Esophagus muscularis mucosa (tissue), 4 donors: ENCODE measurements around the gene IPO9.

Source experiments
- CTCF ChIP-seq, 3 experiments: fragments of 200-600 bp in 2 of 3; fragments of 450-650 bp in 1 of 3; sonication (generic) in 2 of 3; IDR thresholded peaks; one replicate each; pipeline ENCODE4 v1.5.1; 2017 to 2019; ENCODE audit warnings: antibody characterized with exemption in 3 of 3, mild to moderate bottlenecking in 2 of 3, moderate library complexity in 1 of 3
- EP300 ChIP-seq: sonication (generic); formaldehyde crosslinking; IDR thresholded peaks from one replicate; pipeline ENCODE4 v1.6.1; 2017; ENCODE audit warnings: antibody characterized with exemption
- POLR2A ChIP-seq: fragments of 450-650 bp; IDR thresholded peaks from one replicate; pipeline ENCODE4 v1.6.1; 2017; ENCODE audit warnings: antibody characterized with exemption, moderate library complexity, mild to moderate bottlenecking, low read depth

- TF ChIP-seq POLR2A (no peak), EP300 (no peak), CTCF (IDR thresholded peaks at IDR 0.05) (no peak)
Observed at GRCh38 chr1:201918343-201918742, 89.4 kb downstream of the IPO9 start.
